Retina (tissue), 1 donor: ENCODE data around the gene IGSF8.

Experiments
- DNase-seq: peaks from one replicate; pipeline ENCODE4 v3.0.0-alpha.2; 2016

The IGSF8 gene

DNA sequence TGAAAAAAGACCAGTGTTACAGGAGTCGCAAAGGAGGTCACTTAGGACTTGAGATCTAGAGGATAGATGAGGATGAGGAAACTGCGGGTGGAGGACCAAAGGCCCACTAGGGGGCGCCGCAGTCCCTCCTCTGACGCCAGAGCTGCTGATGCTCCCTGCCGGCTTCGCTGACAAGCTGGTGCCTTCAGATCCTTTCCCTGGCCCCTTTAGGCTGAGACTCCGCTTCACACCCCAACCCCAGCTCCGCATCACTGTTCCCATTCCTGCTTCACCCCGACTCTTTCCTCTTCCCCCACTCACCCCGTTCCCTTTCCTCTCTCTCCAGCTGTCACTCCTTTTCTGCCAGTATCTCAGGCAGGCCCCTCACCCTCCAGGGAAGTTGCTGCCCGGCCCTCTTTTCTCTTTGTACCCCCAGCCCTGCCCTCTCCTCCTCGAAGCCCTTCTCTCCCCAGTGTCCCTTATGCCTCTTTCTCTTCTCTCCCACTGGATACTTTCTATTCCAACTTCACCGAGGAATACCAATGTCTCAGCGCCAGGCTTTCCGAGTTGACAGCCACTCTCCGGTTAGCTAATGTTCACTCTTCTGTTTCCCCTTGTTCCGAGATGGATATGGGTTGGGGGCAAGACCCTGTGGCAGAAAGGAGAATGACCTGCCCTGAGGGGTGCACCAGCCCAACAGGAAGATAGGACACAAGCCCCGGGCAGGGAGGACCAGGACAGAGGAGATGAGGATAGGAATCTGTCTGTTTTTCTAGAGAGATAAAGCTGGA, 12.5 kb downstream of the IGSF8 start:
- peak; percentile 90 for DNase-seq

DNA sequence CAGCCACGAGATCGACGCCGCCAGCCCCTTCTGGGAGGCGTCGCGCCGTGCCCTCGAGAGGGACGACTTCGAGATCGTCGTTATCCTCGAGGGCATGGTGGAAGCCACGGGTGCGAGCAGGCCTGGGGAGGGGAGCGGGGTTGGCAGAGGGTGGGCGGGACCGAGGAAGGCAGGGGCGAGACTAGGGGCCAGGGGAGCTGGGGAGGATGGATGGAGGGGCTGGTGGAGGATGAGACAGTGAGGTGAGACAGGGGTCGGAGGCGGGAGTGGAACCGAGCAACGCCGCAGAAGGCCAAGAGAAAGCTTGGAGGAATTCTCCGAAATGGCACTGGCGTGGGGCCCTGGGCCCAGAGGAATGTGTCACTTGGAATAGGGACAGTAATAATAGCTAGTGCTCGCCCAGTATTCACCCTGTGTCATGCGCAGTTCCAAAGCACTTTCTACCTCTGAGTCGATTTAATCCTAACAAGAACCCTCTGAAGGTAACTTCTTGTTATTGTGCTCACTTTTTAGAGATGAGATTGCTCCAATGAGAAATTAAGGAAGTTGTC, 13.6 kb downstream of the IGSF8 start:
- DNase-seq = no peak

- DNase-seq = peak; percentile 89
Observed at GRCh38 chr1:160083968-160084770, 14.2 kb downstream of the IGSF8 start.

DNA sequence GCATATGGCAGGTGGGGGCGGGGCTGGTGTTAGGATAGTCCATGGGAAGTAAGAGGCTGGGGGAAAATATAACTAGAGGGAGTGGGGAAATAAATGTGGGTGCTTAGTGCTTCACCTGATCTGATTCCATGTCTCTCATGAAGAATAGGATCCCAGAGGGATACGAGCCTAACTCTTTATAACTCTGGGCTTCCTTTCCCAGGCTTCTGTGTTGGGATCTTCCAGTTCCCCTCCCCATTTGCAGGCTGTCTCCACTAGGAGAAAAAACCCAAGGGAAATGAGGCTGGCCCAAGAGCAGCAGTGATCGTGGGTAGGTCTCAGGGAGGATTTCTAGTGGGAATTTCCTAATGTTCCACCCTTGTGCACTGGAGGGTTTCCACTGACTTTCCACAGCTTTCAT, 15.5 kb downstream of the IGSF8 start:
- no peak for DNase-seq

DNA sequence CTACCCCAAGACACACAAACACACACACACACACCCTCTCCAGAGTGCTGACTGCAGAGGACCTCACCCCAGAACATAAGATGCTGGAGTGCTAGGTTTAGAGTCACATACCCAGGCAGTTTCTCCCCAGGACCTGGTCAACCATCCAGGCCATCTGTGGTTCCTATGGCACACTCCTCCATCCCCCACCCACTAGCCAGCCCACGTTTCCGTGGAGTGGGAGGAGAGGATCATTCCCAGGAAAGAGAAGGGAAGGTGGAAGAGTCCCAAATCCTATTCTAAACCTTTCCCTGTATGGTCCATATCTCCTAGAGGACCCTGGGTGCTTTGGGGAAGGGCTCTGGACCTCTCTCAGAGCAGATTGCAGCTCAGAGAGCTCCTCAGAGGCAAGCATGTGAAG, 15.9 kb downstream of the IGSF8 start:
- DNase-seq = no peak

GRCh38 chr1:160081261-160081936, 17.0 kb downstream of the IGSF8 start, which contains the start of gene KCNJ9:
Gene KCNJ9 (plus strand): TSS chr1:160081538. CDS start chr1:160084031, 2,493 bp downstream.
- DNase-seq = peak; percentile 68

DNA sequence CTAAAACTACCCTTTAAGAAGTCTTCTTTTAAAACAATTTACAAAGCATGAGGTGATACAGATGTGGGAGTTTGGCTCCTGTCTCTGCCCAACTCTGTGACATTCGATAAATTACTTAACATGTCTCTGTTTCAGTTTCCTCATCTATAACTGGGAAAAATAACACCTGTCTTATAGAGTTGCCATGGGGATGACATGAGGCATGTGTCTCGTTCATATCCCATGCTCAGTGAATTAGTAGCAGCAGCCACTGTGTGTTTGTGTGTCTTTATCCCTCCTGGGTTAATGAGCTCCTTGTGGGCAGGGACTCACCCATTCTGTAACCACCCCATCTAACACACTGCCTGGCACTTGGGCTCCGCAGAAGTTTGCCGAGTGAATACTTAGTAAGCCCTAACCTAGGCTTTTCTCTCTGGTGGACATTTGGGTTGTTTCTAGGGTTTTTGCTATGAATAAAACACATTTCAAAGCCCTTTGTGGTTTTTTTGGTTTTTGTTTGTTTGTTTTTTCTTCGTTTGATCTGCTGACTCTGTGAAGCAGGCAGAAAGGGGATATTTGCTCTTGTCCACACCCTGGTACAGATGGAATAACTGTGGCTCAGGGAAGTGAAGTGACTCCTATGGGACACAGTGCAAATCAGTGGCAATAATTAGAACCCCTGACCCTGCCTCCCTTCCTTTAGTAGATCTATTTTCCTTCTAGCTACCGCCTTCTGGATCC, 17.9 kb downstream of the IGSF8 start:
- DNase-seq = no peak

DNA sequence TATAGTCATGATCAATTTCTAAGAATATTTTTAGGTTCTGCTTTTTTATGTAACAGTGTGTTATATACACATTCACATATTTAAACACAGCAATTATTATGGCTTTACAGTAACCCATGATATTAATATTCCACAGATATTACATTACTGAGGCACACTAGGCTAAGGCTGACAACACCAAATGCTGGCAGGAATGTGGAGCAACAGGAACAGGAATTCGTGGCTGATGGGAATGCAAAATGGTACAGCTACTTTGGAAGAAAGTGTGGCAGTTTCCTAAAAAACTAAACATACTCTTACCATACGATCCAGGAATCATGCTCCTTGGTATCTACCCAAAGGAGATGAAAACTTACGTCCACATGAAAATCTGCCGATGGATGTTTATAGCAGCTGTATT, 19.0 kb downstream of the IGSF8 start:
- DNase-seq = no peak

DNA sequence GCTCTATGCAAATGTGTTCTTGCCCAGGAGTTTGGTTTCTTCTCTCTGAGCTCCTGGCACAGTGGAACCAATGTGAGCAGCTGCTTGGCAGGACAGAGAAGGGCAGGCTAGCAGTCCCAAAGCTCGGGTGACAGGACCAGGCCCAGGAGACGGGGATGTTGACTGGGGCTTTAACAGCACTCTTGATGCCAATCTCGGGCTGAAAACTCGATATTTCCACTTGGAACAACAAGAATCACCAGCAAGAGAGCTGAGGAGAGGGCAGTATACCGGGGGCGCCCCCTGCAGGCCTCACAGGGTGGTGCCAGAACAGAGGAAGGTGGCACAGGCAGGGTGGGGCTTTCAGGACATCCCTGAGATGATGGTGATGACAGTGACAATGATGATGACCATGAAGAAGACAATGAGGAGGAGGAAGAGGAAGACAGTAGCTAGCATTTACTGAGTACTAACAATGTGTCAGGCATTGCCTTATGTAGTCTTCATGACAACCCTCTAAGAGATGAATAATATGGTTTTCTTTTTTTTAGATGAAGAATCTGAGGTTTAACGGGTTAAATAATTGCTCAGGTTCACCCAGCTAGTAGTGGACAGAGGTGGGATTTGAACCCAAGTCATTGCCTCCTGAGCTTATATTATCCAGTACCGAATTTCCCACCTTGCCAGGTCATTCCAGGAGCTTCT, 19.8 kb downstream of the IGSF8 start:
- DNase-seq = peak; percentile 79

GRCh38 chr1:160077486-160077885, 20.9 kb downstream of the IGSF8 start:
- no peak for DNase-seq

DNA sequence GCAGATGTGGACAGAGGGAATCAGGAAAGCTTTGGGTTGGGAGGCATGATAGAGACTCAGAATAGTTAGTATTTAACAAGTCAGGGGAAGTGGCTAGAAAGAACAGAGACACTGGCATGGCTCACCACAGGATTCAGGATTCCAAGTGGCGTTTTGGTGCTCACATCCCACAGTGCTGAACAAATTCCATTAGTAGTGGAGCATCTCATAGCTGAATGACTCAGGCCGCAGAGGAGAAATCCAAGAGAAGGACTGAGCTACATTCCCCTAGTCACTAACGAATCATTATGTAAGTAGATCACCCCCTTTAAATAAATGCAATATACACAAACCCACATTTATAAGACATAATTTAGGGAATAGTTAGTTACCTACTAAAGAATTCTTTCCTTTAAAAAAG, 22.1 kb downstream of the IGSF8 start:
- no peak for DNase-seq

- DNase-seq = no peak
Observed at GRCh38 chr1:160075836-160076235, 22.6 kb downstream of the IGSF8 start.

- DNase-seq = no peak
Observed at GRCh38 chr1:160074865-160075264, 23.6 kb downstream of the IGSF8 start.

DNA sequence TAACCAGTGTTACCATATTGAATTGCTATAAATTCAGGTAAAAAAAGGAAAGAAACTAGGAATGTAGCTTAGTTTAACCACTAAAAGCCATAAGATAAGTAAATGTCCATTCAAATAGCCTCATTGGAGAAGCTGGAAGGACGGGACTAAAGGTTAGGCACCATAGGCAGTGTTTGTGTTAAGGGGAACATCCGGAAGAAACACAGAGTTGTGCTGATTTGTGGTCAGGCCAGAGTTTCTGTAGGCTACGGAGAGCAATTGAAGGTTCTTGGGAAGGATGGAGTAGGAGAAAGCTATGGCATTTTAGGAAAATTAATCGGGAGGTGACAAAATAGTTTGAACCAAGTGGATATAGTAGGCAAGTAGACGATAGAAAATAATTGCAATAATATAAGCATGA, 27.1 kb downstream of the IGSF8 start:
- DNase-seq = no peak

DNA sequence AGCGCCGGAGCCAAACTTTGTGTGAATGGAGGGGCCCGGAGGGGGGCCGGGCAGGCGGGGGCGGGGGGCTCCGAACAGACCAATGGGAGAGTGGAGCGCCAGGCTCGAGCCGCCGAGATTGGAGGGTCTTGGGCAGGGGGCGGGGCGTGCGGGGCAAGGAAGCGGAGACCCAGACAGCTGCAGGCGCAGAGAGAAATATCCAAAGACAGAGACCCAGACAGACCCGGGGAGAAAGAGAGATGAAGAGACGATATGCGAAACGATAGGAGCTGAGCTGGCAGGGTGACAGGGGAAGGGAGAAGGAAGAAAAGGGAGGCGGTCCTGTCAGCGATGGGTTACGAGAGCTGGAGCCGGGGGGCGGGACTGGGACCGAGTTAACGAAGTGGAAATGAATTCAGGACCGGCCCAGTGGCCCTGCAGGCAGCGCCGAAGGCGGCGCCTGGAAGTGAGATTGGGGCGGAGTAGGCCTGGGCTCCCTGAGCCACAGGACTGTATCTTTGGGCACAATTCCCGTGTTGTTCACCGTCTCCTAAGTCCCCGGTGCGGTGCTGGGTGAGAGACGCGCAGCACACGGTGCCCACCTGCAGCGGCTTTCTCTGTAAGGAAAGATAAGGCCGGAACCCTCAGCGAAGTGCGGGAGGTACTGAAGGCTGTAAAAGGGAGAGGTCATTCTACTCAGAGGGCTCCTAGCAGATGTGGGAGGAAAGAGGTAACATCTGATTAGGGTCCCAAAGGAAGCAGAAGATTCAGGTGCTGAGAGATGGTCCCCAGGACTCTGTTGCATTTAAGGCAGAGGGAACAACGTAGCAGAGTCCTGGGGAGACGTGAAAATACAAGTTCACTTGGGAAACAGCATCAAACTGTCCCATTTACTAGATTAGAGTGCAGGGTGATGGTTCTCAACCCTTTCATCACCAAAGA, 27.9 kb downstream of the IGSF8 start:
- peak; percentile 89 for DNase-seq

GRCh38 chr1:160069460-160070231, 28.8 kb downstream of the IGSF8 start, which contains the start of gene KCNJ10:
Gene KCNJ10 (minus strand): TSS chr1:160070160. CDS start chr1:160042532, 27,628 bp downstream.
- peak; percentile 38 for DNase-seq

DNA sequence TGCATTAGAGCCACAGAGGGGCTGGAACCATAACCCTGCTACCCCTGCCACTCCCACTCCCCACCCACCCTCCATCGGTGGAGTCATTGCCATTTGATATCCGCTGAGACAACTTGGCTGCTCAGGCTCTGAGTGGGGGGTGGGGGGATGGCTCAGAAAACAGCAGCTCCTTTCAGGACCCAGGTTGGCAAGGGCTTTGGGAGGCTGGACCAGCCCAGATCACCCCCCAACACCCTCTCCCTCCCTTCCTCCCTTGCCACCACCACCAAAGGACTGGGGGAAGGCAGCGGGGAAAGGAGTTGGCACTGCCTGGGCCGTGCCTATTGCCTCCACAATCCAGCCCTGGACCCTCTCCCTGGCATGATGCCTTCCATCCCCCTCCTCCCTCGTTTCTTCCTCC, 30.2 kb downstream of the IGSF8 start:
- no peak for DNase-seq

DNA sequence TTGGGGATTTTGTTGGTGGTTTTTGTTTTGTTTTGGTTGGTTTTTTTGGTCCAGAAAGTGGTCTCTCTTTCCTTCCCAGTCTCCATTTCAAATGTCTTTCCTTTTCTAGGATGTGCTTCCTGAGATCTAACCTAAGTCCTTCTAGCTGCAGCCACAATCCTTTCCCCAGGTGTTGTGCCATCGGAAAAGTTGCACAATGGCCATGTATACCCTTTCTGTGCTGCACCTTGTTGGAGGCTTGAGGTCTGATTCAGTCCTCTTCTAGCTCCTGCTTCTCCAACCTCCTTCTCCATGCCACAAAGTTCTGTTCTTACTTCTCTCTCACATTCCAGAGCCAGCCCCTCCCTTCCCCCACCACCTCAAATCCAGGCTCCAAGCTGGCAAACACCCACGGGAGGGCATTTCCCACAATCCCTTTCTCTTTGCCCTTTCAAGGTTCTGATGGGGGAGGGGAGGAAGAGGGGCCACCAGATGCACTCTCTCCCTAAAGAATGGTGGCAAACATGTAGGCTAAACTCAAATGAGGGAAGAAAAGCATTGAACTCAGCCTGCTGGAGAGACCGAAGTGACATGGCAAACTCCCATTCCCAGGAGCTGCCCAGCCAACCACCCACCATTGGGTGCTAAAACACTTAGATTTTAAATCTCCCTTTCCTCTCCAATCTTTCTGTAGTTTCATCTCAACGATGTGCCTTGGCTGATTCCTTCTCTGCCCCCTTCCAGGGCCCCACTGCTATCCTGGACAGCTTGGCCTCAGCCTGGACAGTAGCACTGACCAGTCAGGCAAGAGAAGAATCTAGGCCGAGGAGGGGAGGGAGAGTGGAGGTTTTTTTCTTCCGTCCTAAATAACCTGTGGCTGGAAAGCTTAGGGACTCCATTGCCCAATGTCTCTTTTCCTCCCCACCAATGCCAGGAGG, 31.3 kb downstream of the IGSF8 start:
- peak; percentile 84 for DNase-seq

- no peak for DNase-seq
Observed at GRCh38 chr1:160064746-160065145, 33.7 kb downstream of the IGSF8 start.
